GM21723 (cell line): ENCODE data around the gene COPA.
A peak's percentile ranks its signal among the peaks of the same experiment; 100 is the strongest.
"Not testable (repeated sequence)": the region's sequence is repeated elsewhere in the genome, so short reads cannot be mapped to it uniquely, and the experiment has no call there.

Experiments
- ATAC-seq: cut with Tn5 transposase; IDR thresholded peaks from one replicate; pipeline ENCODE4 v1.9.1; 2021; ENCODE audit warnings: mild to moderate bottlenecking, moderate library complexity; ENCODE audit not compliant: unreplicated experiment

COPA gene

GRCh38 chr1:160330119-160330518, 12.9 kb downstream of the COPA start:
- no peak for ATAC-seq

GRCh38 chr1:160328184-160328583, 14.9 kb downstream of the COPA start:
- no peak for ATAC-seq

- ATAC-seq, result no peak
Observed at GRCh38 chr1:160326418-160326817, 16.6 kb downstream of the COPA start.

- ATAC-seq, result no peak
Observed at GRCh38 chr1:160325252-160325651, 17.8 kb downstream of the COPA start.

- ATAC-seq, result no peak
Observed at GRCh38 chr1:160322831-160323230, 20.2 kb downstream of the COPA start.

GRCh38 chr1:160315359-160315758, 27.7 kb downstream of the COPA start:
- ATAC-seq, result no peak

GRCh38 chr1:160309571-160309970, 33.5 kb downstream of the COPA start:
- ATAC-seq, result no peak

- ATAC-seq, result no peak
Observed at GRCh38 chr1:160309185-160309557, 33.9 kb downstream of the COPA start.

- ATAC-seq, result no peak
Observed at GRCh38 chr1:160308451-160309184, 34.4 kb downstream of the COPA start.

- ATAC-seq, result no peak
Observed at GRCh38 chr1:160307118-160307791, 35.8 kb downstream of the COPA start.

- ATAC-seq, result no peak
Observed at GRCh38 chr1:160300173-160300572, 42.9 kb downstream of the COPA start.

- ATAC-seq, result no peak
Observed at GRCh38 chr1:160296036-160296435, 47.0 kb downstream of the COPA start.

- ATAC-seq, result no peak
Observed at GRCh38 chr1:160293020-160293968, 49.8 kb downstream of the COPA start.

- ATAC-seq, result peak; percentile 76
Observed at GRCh38 chr1:160291248-160292220, 51.5 kb downstream of the COPA start.

GRCh38 chr1:160287769-160288168, 55.3 kb downstream of the COPA start:
- ATAC-seq, result not testable (repeated sequence)

- no peak for ATAC-seq
Observed at GRCh38 chr1:160285506-160285905, 57.5 kb downstream of the COPA start.

GRCh38 chr1:160284782-160285344, 58.2 kb downstream of the COPA start, which contains the start of gene PEX19:
PEX19 (minus strand) TSS chr1:160285133; CDS start chr1:160285124, 9 bp downstream.
- peak; percentile 97 for ATAC-seq

- ATAC-seq, result peak; percentile 26
Observed at GRCh38 chr1:160284220-160284781, 58.7 kb downstream of the COPA start.

GRCh38 chr1:160282807-160283206, 60.2 kb downstream of the COPA start:
- ATAC-seq, result no peak
